Cardiac septum (tissue), 1 donor: ENCODE measurements around the gene CGNL1. TPM values are rescaled to one million over a fixed set of nuclear protein-coding genes. Genes with fewer than 3 reads are reported as not detected.

ENCODE experiments used
- DNase-seq: peaks from one replicate; pipeline ENCODE4 v3.0.0-alpha.2; 2020; ENCODE audit warnings: low spot score
- intact Hi-C: fragments of 100-400 bp; cut with DNase I; formaldehyde crosslinking; loops from one replicate; pipeline ENCODE4 v1.14.0; 2022
- total RNA-seq: library from RNA; stranded (reverse); fragmentation: NEBNext Ultra II Directional; extraction: Animal tissue kit (Norgen Biotek cat#: 25700); gene quantifications from one replicate; pipeline ENCODE4 v1.2.1, GENCODE V29; 2021
- donor health status: DM: no; HTN: no; CAD: no.

Gene CGNL1
- total RNA-seq, 1 donor from 2014 or later: 19.6 TPM

DNA sequence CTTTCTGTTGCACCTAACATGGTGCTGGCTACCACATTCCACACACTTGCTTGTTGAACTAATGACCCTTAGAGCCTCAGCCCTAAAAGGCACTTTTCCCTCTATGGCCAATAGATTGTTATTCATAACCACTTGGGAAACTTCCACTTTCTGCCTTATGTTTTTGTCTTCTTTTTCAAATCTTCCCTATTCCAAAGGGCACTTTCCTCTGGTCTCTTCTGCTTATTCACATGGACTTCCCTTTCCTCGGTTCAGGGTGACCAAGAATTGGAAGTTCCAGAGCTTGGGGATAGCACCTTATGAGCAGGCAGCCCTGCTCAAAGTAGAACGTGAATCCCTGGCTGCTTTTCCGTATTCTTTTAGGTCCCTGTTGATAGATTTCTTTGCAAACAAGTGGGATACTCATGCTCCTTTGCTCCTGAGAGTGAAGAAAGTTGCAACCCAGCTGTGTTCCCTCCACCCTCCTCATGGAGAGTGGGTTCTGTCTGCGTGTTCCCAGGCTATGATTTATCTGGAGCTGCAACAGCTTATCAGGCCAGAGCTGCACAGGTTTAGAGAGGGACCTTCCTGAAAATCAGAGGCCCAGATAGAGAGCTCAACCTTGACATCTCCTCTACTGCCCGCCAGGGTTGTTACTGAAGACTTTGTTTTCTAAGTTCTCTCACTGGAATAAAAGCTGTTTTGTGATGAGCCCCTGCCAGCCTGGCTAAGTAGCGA is 156.6 kb downstream of the CGNL1 start:
- intact Hi-C loops: no loop called here
- DNase-seq: no peak

DNA sequence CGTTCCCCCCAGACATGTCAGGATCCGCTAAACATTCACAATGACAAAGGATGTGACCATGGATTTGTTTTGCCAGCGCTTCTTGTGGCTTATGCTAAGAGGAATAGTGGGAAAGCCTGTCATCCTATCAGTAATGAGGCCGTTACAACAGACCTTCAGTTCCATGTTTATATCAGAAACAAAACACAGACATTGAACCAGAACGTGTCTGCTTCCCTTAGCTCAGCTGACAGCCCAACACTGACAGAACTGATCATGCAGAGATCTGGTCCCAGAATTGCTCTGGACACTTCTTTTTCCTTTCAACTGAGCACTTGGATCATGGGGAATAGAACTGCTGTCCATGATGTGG is 157.1 kb downstream of the CGNL1 start:
- no peak for DNase-seq

DNA sequence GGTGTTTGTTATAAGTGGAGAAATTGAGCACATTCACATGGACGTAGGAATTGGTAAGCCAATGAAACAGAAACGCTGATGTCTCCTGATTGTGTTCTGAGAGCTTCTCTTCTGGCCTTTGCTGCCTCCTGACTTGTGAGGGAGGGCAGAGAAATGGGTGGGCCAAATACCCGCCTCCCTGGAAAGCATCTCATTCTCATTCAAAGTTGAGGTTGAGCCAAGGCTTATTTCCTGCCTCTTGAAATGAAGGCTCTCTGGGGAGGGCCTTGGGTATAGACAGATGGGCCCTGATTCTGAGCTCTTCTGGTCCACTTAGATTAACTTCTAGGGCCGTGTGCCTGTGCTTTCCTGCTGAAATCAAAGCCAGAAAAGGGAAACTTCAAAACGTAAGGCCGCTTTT is 158.0 kb downstream of the CGNL1 start:
- intact Hi-C loops: no loop called here
- DNase-seq: no peak

More for the DNA sequence above, 157.1 kb downstream of the CGNL1 start:
- intact Hi-C loops: no loop called here

DNA sequence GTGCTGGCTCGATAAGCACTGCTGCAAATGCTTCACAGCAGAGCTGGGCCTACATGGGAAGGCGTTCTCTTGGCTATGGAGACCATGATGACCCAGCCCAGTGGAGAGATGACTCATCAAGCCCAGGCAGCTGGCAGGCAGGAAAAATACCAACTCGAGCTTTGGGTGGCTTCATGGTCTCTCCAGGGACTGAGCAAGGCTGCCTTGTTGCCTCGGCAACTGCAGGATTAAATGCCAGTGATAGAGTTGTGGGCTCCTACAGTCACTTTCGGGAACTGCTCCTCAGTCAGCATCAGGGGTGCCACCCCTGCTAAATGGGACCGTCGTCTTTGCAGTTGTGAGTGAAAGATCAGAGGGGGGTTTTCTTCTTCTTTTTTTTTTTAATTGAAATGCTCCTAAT is 160.8 kb downstream of the CGNL1 start:
- DNase-seq: no peak
- intact Hi-C loops: no loop called here

GRCh38 chr15:57537488-57538264 is 161.4 kb downstream of the CGNL1 start:
- intact Hi-C loops: no loop called here
- no peak for DNase-seq

- intact Hi-C loops: no loop called here
- DNase-seq: no peak
Measured at GRCh38 chr15:57538265-57538529, 161.9 kb downstream of the CGNL1 start.

DNA sequence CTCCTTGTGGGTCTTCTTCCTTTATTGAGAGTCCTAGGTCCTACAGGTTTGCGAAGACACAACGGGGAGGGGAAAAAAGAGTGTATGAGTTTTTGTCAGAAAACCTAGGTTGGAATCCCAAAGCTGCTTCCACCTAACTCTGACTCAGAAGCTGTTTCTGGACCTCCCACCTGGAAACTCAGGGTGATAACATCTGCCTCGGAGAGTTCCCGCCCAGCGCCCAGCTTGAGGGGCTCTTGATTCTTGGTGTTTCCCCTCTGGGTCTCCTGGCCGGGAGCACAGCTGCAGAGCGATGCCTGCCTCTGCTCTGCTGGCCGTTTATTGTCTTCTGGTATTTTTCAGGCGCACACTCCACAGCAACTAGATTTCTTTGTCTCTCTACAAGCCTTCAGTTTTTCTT is 162.5 kb downstream of the CGNL1 start:
- intact Hi-C loops: no loop called here
- no peak for DNase-seq

GRCh38 chr15:57540211-57540610 is 163.9 kb downstream of the CGNL1 start:
- DNase-seq: no peak
- intact Hi-C loops: no loop called here

GRCh38 chr15:57540736-57541135 is 164.4 kb downstream of the CGNL1 start:
- intact Hi-C loops: no loop called here
- no peak for DNase-seq

GRCh38 chr15:57541271-57541670 is 165.0 kb downstream of the CGNL1 start:
- intact Hi-C loops: no loop called here
- no peak for DNase-seq

- intact Hi-C loops: no loop called here
- no peak for DNase-seq
Measured at GRCh38 chr15:57541805-57542504, 165.7 kb downstream of the CGNL1 start.

DNA sequence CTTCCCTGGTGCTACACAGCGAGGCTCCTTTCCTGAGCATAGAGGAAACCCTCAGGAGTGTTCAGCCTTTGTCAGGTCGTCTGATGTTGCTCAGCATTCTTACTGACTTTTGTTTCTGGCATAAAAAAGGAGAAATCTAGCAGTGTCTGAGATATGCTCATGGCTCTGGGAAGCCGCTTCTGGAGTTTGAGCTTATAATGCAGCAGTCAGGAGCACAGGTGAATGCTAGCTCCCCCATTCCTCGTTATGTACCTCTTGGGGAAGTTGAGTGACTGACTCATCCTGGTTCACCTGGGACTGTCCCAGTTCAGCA is 166.2 kb downstream of the CGNL1 start:
- intact Hi-C loops: no loop called here
- no peak for DNase-seq

DNA sequence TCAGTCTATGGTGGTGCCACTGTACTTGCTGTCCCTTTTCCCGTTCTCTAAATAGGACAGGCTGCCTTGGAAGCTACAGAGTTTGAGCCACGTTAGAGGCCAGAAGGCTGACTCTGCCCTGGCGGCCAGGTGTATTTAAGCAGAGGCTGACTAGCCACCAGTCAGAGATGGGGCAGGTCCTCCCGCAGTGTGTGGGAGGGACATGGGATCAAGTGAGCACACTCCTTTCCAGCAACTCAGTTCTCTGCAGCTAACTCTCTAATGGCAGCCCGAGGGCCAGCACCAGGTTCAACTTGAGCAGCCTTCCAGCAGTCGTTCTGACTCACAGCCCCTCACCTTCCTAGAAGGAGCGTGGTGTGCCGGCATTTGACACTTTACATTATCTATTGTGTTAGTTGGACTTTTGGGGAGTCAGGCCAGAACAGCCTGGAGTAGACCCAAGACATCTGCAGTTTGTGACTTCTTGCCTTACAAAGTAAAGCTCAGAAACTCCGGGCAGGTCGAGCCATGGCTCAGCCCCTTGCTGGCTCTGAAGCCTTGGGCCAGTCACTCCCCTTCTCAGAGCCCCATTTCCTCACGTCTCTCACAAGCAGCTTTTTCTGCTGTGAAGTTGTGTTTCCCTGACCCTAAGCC is 168.7 kb downstream of the CGNL1 start:
- intact Hi-C loops: no loop called here
- DNase-seq: no peak

- no peak for DNase-seq
- intact Hi-C loops: no loop called here
Measured at GRCh38 chr15:57545995-57546394, 169.7 kb downstream of the CGNL1 start.

DNA sequence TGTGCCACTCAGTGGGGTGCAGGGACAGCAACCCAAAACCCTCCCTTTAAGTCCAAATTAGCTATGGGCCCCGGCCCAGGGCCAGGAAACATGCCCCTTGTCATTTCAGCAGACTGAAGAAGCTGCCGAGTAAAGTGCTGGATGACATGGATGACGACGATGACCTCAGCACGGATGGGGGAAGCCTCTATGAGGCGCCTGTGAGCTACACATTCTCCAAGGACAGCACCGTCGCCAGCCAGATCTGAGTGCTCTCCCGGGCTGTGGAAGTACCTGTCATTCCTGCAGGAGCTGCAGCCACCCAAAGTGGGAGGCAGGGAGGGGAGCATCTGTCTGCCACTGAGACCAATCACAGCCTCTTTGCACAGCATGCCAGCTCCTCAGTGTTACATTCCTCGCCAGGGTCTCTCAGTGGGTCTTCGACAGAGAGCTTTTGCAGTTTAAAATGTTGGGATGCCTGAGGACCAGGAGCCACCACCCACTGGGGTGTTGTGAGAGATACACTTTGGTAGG is 171.0 kb downstream of the CGNL1 start:
- DNase-seq: no peak
- intact Hi-C loops: no loop called here

DNA sequence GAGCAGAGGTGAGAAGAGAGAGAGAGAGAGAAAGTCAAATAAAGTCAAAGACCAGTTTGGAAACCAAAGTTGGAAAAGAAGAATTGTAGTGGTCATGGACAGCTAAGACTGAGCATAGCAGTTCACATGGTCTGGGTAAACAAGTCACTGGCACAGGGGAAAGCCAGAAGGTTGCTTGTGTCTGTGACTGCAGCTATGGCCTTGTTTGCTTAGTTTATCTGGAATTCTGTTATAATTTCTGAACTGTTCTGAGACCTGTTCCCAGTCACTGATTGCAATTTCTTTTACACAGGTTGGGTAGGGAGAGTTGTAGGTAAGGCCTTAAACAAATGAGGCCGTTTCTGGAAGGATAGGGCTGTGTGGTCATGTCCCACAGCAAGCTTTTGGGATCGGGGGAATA is 172.0 kb downstream of the CGNL1 start:
- intact Hi-C loops: no loop called here

GRCh38 chr15:57548835-57549234 is 172.5 kb downstream of the CGNL1 start:
- DNase-seq: no peak
- intact Hi-C loops: no loop called here

More for the DNA sequence above, 172.0 kb downstream of the CGNL1 start:
- DNase-seq: no peak

DNA sequence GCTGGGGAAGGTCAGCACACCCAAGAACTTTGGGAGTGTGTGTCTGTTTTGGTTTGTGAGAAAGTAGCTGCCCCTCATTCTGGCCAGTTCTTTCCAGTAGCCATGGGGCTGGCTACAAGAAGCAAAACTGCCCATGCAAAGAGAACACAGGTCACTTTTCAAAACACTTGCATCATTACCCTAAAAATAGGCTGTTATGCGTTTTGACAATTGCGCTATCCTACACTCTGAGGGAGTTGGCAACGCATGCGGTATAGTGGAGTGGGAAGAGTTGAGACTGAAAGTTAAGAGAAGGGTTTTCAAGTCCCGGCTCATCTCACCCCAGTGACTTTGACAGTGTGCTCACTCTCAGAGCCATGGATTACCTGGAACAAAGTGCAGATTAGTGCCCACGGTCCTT is 173.6 kb downstream of the CGNL1 start:
- DNase-seq: no peak
- intact Hi-C loops: loop anchor here (10.0 kb wide), 1 partner anchor 155 kb away; the partner anchor contains the start of gene POLR2M

DNA sequence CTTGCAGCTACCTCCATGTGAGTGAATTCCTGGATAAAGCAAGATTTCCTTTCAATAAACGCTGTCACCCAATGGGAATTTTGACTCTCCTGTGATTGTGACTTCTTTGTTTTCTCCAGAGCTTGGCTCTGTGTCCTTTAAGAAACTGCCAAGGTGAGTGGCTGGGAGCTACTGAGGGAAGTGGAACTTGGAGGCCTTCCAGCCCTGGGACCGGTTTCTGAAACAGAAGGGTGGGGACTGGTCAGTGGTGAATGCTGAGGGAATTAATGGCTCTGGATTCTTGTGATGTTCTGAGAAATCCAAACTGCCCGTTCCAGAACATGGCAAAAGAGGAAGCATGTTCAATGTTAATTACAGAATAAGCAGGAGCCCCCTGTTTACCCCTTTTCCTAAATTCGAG is 174.3 kb downstream of the CGNL1 start:
- no peak for DNase-seq
- intact Hi-C loops: loop anchor here (10.0 kb wide), 1 partner anchor 154 kb away; the partner anchor contains the start of gene POLR2M
